Stimulated activated CD4-positive, alpha-beta T cell treated with anti-CD3 and anti-CD28 coated beads, Interleukin-1b, Interleukin-23, amount 100 ng/mL, for 4 hours (primary cell): ENCODE results near the gene INAFM2.

Experiments used
- DNase-seq, 2 donors: peaks; one replicate each; pipeline ENCODE4 v3.0.0-alpha.2; 2020; ENCODE audit warnings: low read depth in 2 of 2

The INAFM2 gene

DNA sequence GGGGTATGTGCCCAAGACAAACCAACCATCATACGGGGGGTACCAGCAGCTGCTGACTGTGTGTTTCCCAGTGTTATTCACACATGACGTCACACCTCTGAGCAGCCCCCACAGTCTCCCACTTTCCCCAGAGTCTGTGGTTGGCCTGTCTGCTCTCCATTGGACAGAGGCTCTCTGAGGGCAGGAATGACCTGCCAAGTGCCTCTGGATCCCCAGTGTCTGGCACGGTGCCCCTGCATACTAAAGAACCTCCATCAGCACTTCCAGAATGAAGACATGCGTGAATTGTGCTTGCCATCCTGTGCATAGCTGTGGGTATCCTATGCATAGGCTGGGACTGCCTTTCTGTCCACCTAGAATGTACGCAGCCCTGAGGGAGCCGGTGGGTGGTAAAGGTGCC, 20.7 kb downstream of the INAFM2 start:
- DNase-seq = no peak

DNA sequence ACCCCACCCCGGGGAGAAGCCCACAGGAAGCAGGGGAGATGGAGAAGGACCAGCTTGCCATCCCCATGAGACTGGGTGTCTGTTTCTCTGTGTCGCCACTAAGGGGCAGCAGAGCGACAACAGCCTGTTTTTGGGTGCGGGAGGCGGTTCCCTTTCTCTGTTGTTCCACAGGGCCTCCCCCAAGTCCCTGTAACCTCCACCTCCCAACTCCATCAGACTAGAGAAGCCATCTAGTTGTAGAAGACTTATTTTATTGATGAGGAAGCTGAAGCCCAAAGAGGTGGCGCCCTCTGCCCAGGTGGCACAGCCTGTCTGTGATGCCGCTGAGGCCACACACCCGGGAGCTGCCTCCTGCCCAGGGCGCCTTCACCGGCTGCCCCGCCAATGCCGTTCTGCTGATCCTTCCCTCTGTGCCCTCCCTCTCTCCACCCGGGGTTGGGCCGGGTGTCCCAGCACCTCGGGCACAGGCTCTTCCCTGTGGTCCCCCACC, 21.2 kb downstream of the INAFM2 start:
- DNase-seq = peak; percentile 55 to 61

DNA sequence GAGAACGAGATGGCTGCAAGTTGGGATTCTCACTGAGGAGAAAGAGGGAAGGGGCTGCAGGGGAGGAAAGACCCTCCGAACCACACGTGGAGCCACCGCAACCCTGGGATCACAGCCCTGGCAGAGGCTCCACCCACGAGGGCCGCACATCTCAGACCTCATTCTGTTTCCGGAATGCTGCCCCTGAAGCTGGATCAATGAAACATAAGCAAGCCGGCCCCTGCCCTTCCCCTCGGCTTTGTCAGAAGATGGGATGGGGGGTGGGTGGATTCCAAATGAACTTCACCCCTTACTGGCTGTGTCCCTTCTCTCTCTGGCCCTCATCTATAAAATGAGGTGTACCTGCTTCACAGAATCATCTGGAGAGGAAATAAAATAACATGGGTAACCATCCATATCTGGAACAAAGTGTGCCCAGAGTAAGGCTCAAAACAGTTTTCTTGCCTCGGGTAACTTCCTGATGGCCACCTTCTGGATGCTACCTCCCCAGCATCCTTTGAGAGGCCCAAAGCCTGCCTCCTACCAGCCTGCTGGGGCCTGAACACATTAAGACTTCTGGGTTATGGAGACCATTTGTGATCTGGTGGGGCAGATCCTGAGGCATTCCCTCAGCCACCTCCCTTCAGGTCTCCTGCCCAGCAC, 21.9 kb downstream of the INAFM2 start:
- no peak for DNase-seq

DNA sequence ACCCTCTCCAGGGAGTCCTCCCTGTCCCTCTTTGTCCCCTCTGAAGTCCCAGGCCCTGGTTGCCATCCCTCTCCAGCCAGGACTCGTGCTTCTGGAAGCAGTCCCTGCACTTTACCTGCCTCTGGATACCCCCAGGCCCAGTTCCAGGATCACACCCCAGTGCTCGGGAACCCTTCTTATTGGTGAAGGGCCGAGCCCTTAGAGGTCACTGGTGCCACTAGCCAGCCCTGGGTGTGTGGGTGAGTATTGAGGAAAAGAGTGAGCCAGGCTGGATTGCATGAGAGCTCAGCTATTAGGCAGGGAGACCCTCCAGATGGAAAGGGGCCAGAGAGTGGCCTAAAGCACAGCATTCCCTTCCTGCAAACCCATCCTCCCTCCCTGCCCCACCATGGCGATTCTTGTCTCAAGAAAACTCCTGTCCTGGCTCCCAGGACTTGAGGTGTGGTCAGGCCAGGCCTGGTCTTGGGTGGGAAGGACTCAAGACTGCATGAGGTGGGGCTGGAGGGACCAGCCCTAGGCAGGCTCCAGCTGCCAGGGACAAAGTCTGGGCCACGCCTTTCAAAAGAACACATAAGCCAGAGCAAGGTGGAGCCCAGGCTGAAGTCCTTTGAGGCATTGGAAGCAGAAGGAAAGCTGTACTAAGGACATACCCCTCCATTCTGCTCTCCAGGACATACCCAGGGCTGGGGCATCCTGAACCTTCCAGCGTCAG, 22.5 kb downstream of the INAFM2 start:
- DNase-seq = no peak

DNA sequence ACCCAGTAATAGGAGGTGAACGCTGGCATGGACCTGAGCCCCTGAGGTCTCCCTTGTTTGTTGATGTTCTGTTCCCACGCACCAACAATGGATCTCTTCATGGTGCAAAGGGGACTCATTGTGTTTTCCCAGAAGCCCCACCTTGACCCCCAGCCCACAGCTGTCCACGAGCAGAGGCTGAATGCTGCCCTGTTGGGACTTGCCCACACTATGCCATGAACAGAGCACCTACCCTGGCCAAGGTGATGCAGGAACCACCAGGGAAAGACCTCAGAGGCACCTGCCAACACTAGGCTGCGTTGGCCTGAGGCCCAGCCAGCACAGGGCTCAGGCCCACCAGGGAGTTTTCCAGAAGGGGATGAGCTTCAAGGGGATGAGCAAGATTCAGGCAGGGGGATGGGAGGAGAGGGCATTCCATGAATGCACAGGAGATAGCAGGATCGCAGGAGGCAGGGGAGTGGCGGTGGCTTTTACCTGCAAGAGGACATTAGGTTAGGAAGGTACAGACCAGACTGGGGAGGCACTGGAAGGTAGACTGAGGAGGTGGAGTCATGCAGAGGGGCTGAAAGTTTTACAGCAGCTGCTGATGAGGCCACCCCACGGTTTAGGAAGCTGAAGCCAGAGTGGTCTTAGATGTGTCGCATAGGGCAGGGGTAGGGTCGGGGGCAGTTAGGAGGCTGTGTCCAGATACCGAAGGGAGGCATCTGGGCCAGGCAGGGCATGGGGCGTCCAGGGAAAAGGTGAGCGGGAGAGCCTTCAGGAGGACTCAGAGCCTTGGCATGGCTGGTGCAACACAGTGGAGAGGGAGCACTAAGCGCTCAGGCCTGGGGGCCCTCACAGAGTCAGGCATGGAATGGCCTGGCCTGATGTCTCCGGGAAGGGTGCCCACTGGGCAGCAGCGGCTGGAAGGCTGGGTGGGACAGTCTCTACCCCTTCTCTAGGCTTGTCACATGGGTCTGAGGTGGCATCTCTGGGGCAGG, 23.4 kb downstream of the INAFM2 start:
- no peak for DNase-seq

DNA sequence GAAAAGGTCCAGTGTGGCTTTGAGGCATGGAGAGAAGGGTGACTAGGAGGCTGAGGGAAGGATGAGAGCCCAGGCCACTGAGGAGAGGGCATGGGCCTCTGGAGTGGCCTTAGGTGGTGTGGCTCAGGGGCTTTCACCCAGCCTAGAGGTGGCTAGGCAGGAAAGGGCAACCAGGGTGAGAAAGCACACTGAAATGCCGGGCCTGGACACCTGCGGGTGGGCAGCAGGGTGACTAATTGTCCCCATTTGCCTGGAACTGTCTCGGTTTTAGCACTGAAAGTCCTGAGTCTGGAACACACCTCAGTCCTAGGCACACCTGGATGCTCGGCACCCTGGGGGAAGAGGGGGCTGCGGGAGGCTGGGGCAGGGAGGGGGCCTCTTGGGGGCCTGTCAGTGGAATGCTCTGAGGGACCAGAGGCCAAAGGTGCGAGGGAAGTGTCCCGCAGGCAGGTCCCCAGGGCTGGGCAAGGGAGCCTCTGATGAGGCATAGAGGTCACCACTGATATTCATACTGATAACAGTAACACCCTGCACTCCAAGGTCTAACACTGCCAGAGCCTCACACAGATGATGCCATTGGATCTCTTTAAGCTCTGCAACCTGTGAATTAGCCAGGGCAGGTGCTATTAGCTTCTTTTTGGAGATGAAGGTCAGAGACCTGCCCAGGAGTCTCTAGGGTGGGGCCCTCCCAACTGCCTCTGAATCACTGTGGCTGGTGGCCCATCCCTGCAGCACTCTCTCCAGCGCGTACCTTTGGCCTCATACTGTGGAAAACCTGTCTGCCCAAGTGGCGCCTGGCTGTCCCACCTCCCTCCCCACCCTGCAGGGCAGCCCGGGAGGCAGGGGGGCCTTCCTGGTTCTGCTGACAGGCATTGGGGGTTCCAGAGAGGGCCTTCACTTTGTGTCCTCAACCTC, 24.3 kb downstream of the INAFM2 start:
- DNase-seq = no peak

DNA sequence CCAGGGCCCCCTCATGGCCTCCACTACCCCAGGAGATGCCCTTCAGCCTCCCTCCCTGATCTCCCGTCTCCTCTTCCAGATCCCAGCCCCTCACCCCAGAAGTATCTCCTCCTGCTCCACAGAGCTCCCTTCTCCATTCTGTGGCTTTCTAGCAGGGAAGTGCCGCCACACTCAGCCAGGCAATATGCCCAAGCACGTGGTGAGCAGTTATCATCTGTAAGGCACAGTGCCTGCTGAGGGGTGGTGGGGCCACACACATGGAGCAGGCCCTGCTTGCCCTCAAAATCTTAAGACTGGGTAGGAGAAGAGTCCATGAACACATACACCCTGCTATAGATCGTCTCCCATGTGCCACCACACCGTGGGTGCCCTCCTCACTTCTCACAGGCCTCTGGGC, 25.0 kb downstream of the INAFM2 start:
- DNase-seq = no peak

DNA sequence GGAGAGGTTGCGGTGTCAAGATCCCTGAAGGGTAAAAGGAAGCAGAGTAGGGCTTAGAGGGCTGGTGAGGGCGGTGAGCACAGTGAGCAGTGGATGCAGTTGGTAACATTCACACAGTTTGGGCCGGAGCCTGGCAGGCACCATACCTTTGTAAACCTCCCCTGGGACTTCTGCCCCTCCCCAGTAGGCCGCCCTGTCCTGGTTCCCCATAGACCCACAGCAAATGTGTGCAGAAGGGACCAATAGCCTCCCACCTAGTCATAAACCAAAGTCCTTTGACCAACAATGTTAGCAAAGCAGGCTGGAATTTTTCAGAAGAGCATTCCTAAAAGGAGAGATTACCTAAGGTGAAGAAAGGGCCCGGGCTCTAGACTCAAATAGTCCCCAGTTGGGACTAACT, 25.7 kb downstream of the INAFM2 start:
- no peak for DNase-seq

DNA sequence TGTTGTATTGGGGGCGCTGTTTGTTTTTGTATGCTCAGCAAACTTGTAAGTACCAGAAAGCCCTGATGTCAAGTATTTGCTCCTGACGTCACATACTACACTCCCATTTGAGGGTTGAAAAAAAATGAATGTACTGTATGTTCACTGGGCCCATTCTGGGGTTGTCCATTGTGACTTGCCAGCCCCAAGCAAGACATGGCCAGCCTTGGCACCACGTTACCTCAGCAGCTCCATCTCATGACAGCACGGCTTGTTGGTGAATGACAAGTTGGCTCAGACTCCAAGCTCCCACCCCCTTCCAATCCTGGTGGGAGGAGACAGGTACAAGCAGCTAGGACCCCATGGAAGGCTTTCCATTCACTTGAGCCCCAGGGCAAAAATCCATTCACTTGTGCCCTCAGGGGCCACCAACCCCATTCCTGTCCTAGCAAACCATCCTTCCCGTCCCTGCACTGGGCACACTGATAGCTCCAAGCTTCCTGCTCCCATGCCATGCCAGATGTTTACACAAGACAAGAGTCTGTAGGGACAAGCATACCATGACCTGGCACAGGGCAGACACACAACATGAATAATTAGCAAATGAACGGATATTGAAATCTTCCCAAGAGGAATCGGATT, 28.9 kb downstream of the INAFM2 start:
- DNase-seq = no peak

DNA sequence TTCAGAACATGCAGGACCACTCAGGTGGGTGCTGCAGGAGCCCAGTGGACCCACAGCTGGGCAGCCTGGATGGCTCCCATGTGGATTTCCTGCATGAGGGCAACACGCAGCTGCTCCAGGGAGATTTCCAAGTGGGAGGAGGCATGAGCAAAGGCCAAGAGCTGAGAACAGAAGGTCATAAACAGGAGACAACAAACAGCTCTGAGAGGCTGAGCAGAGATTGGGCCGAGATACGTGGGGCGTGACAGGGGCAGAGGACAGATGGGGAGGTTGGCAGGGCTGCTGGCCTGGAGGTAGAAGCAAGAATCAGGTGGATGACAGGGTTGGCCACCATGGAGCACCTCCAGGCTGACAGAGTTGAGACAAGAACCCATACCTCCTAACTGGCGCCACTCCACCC, 30.2 kb downstream of the INAFM2 start:
- no peak for DNase-seq

DNA sequence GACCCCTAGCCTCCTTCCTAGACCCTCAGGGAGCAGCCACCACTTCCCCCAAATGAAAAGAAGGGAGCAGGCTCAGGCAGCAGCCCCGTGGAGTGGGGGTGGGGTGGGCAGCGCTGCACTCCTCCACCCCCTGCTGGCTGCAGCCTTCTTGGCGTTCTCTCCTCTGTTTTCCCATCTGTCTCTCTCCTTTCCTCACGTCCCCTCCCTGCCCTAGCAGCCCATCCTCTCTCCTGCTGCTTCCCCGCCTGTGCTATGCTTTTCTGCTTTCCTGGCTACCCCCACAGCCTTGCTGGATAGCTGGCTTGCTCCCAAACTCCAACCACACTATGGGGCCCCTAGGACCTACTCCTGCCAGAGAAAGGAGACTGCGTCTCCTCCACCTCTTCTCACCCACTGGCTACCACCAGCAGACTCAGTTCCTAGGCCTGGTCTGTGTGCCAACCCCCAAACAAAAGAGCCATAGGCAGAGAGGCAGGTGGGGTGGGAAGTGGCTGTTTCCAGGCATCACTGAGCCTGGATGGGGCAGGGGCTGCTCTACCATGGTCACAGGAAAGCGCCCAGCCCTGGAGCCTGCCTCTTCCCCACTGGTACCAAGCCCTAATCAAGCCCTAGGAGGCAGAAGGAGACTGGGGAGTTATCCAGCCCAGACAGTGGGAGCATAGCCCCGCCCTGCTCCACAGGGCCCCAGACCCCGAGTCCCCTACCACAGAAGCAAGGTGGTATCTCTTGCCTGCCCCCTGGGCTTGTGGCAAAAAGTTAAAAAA, 31.1 kb downstream of the INAFM2 start:
- DNase-seq = no peak

DNA sequence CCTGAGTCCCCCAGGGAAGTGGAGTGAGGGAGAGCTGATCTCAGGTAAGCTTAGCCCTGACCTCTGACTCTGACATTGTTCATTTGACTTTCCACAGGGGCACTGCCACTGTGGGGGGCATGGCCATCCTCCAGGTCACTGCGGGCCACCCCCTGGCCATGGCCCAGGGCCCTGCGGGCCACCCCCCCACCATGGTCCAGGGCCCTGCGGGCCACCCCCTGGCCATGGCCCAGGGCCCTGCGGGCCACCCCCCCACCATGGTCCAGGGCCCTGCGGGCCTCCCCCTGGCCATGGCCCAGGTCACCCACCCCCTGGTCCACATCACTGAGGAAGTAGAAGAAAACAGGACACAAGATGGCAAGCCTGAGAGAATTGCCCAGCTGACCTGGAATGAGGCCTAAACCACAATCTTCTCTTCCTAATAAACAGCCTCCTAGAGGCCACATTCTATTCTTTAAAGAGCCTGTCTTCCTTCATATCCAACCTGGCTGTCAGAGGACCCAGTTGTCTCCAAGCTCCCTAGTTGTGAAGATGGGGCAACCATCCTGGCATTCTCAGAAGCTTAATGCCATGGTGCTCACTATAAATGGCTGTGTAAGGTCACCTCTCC, 32.6 kb downstream of the INAFM2 start:
- DNase-seq = no peak

DNA sequence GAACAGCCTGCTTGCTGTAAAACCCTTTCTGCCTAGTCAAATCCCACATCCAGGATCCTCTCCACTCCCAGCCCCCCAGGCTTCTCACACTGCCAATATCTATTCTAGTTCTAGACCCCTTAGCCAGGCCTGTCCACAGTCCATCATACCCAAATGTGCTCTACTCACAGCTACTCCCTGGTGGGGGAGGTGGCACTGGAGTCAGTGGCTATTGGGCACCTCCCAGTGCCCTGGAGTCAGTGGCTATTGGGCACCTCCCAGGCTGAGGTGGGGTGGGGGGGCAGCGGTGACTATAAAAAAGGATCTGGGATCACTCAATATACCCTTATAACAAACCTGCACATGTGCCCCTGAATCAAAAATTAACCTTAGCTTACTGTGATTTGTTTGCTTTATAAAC, 33.8 kb downstream of the INAFM2 start:
- no peak for DNase-seq

DNA sequence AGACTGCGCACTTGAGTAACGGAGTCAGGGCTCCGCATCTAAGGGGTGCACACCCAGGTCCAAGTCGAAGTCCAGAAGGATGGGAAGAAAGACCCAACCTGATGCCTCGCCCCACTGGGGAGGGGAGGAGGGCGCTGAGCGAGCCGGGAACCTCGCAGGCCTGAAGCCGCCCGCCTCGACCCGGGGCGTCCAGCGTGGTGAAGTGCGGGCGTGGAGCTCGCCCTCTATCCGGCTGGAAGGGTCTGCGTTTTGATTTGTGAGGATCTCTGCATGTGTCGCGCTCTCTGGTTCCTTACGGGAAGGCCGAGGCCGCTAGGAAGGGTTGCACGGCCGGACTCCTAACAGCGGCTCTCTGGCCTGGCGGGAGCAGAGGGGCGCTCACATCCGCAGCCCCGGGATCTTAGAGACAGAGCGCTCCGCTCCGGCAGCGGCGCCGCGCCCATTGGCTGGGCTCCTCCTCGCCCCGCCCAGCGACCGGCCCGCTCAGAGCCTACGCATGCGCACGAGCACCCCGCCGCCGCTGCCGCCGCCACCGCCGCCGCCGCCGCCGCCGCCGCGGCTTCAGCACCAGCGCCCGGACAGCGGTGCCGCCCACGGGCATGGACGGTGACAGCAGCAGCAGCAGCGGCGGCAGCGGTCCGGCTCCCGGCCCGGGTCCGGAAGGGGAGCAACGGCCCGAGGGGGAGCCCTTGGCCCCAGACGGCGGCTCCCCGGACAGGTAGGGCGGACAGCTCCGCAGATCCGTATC, 34.4 kb downstream of the INAFM2 start, which contains the start of gene DISP2:
DISP2 (plus strand) TSS at position 497 of the 748 bp plus-strand sequence; CDS start at position 600, 103 bp downstream.
- DNase-seq = peak; percentile 83 to 88

DNA sequence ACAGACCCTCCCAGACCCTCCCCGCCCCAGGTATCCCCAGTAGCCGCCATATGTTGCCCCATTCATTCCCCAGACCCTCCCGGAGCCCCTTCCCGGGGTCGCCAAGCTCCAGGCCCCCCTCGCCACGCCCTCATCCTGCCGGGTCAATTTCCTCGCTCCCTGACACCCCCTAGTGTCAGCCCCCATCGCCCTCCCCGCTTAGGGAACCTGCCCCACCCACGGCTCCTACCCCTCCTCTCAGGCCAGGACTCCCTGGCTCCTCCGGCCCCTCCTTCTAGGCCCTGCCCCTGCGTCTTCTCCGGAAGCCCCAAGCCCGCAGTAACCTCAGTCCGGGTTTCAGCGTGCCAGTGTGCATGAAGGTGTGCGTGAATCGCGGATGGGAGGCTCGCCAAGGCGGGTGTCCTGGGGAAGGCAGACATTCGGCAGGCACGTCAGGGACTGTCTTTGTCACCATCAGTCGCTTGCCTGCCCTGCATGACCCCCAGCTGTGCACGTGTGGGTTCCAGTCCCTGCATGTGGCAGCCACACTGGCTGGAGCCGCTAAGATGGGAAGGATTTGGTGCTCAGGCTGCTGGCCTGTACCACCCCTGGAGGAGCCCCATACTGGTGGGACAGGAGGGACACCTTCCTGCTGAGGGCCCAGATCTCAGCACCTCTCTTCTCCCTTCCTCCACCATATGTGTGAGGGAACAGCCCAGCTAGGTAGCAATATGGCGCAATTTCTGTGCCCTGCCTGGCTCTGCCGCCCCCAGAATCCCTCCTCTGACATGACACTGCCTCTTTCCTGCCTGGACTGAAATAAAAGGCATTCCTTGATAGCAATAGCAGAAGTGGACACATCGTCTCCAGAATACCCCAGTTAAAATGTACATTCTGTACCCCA, 35.2 kb downstream of the INAFM2 start:
- DNase-seq = peak in 1 of 2 donors; percentile 34

DNA sequence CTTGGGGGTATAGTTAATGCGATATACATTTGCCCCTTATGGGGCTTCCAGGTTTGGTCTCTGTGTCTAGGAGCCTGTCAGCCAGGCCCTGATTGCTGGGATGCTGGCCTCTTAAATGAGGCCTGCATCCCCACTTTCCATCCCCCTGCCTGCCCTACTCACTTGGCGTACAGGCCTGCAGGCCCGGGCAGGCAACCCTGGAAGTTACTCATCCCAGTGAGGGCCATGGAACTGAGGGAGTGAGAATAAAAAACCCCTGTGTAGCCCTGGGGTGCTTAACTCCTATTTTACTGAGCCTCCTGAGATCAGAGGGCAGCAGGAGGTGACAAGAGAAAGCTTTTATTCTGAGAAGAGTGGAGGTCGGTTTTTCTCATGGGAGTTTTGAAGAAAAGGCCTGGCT, 36.5 kb downstream of the INAFM2 start:
- no peak for DNase-seq

DNA sequence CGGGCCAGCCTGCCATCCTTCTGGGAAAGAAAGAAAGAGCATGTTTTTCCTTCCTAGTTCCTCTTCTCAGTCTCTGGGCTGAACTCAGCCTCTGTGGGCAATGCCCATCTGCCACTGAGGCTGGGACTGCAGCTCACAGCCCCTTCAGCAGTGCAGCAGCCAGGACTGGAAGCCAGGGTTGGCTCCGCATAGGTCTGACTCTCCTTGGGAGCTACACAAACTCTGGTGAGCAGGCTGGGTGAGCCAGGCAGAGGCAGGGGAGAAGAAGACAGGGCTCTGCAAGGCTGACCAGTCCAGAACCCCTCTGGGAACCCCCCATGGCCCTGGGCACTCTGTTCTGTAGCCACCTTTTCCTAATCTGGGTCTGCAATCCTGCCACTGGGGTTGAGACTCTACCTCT, 38.1 kb downstream of the INAFM2 start:
- no peak for DNase-seq

DNA sequence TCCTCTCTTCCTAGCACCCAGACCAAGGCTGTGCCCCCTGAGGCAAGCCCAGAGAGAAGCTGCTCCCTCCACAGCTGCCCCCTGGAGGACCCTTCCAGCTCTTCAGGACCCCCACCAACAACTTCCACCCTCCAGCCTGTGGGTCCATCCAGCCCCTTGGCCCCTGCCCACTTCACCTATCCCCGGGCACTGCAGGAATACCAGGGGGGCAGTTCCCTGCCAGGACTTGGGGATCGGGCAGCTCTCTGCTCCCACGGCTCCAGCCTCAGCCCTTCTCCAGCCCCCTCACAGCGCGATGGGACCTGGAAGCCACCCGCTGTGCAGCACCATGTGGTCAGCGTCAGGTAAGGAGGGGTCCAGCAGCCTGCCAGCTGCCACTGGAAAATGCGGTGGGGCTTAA, 40.1 kb downstream of the INAFM2 start:
- no peak for DNase-seq
